ENCODE data around the gene HES3. TPM values are rescaled to one million over a fixed set of nuclear protein-coding genes. Genes with fewer than 3 reads are reported as not detected.

The HES3 gene
- not detected for total RNA-seq

GRCh38 chr1:6243993-6244392 lies at the start of gene HES3:
TSS of gene HES3 (plus strand) at chr1:6244179. CDS start at chr1:6244366, 187 bp downstream.
- H3K36me3 Mint-ChIP-seq, result peaks cover 6% of the 10 kb centered on the region in 2 donors
- H3K27ac Mint-ChIP-seq, result no peak within 1 kb of the TSS
- no peaks in the 10 kb centered on the region for H3K9me3 Mint-ChIP-seq
- DNase-seq (ENCODE audit: low spot score in 2 of 2) (no peak), ATAC-seq (no peak)

GRCh38 chr1:6197746-6198427 lies 46.1 kb upstream of the HES3 start:
- Mint-ChIP-seq H3K9me3 (peaks cover 0 to 8% of the 10 kb centered on the region in 2 donors), H3K27ac (peak overlapping the region; percentile 85 to 99), H3K36me3 (peaks cover 21 to 41% of the 10 kb centered on the region in 2 donors)
- DNase-seq (ENCODE audit: low spot score in 2 of 2) (no peak), ATAC-seq (no peak)

- Mint-ChIP-seq H3K27ac (peak overlapping the region; percentile 85 to 99), H3K36me3 (peaks cover 18 to 38% of the 10 kb centered on the region in 2 donors), H3K9me3 (peaks cover 0 to 8% of the 10 kb centered on the region in 2 donors)
- ATAC-seq, result peak in 1 of 2 donors; percentile 22
- no peak for DNase-seq (ENCODE audit: low spot score in 2 of 2)
These were observed 45.2 kb upstream of the HES3 start for GRCh38 chr1:6198646-6199297.

GRCh38 chr1:6199298-6200187 lies 44.4 kb upstream of the HES3 start, which contains the start of gene RPL22:
TSS of gene RPL22 (minus strand) at chr1:6199595. CDS start at chr1:6199573, 22 bp downstream.
- peaks cover 0 to 8% of the 10 kb centered on the region in 2 donors for H3K9me3 Mint-ChIP-seq
- H3K27ac Mint-ChIP-seq, result peak within 1 kb of the TSS; percentile 85 to 99
- ATAC-seq (peak; percentile 99), DNase-seq (ENCODE audit: low spot score in 2 of 2) (peak; percentile 93)
- H3K36me3 Mint-ChIP-seq, result peaks cover 18 to 38% of the 10 kb centered on the region in 2 donors

- H3K36me3 Mint-ChIP-seq, result peaks cover 18 to 38% of the 10 kb centered on the region in 2 donors
- H3K27ac Mint-ChIP-seq, result peak overlapping the region; percentile 85 to 96
- H3K9me3 Mint-ChIP-seq, result peaks cover 0 to 8% of the 10 kb centered on the region in 2 donors
- no peak for DNase-seq (ENCODE audit: low spot score in 2 of 2)
- ATAC-seq, result no peak
These were observed 43.7 kb upstream of the HES3 start for GRCh38 chr1:6200188-6200809.

GRCh38 chr1:6202256-6202655 lies 41.7 kb upstream of the HES3 start:
- no peak for ATAC-seq
- peaks cover 16 to 23% of the 10 kb centered on the region in 2 donors for H3K36me3 Mint-ChIP-seq
- no peak overlapping the region for H3K27ac Mint-ChIP-seq
- peaks cover 0 to 8% of the 10 kb centered on the region in 2 donors for H3K9me3 Mint-ChIP-seq
- no peak for DNase-seq (ENCODE audit: low spot score in 2 of 2)

- DNase-seq (ENCODE audit: low spot score in 2 of 2) (peak; percentile 62 to 66), ATAC-seq (peak; percentile 75 to 77)
- H3K27ac Mint-ChIP-seq, result no peak within 1 kb of the TSS
- no peaks in the 10 kb centered on the region for H3K36me3 Mint-ChIP-seq
- H3K9me3 Mint-ChIP-seq, result no peaks in the 10 kb centered on the region
These were observed 38.0 kb upstream of the HES3 start, which contains the start of gene RNF207 for GRCh38 chr1:6205849-6206519. TSS of gene RNF207 (plus strand) at chr1:6206119. CDS start at chr1:6206536, 417 bp downstream.

GRCh38 chr1:6206520-6206855 lies 37.5 kb upstream of the HES3 start:
- H3K27ac Mint-ChIP-seq, result no peak overlapping the region
- H3K36me3 Mint-ChIP-seq, result no peaks in the 10 kb centered on the region
- H3K9me3 Mint-ChIP-seq, result no peaks in the 10 kb centered on the region
- ATAC-seq (no peak), DNase-seq (ENCODE audit: low spot score in 2 of 2) (no peak)

- Mint-ChIP-seq H3K9me3 (no peaks in the 10 kb centered on the region), H3K27ac (no peak overlapping the region), H3K36me3 (no peaks in the 10 kb centered on the region)
- ATAC-seq (no peak), DNase-seq (ENCODE audit: low spot score in 2 of 2) (no peak)
These were observed 36.7 kb upstream of the HES3 start for GRCh38 chr1:6207075-6207885.

- DNase-seq (ENCODE audit: low spot score in 2 of 2), result no peak
- Mint-ChIP-seq H3K9me3 (no peaks in the 10 kb centered on the region), H3K27ac (no peak overlapping the region), H3K36me3 (no peaks in the 10 kb centered on the region)
- no peak for ATAC-seq
These were observed 36.1 kb upstream of the HES3 start for GRCh38 chr1:6207921-6208320.

- Mint-ChIP-seq H3K36me3 (no peaks in the 10 kb centered on the region), H3K9me3 (no peaks in the 10 kb centered on the region), H3K27ac (no peak overlapping the region)
- ATAC-seq, result peak; percentile 33 to 36
- DNase-seq (ENCODE audit: low spot score in 2 of 2), result peak in 1 of 2 donors; percentile 32
These were observed 35.0 kb upstream of the HES3 start for GRCh38 chr1:6208723-6209660.

- H3K36me3 Mint-ChIP-seq, result no peaks in the 10 kb centered on the region
- ATAC-seq, result no peak
- H3K9me3 Mint-ChIP-seq, result no peaks in the 10 kb centered on the region
- DNase-seq (ENCODE audit: low spot score in 2 of 2), result peak in 1 of 2 donors; percentile 52
- no peak overlapping the region for H3K27ac Mint-ChIP-seq
These were observed 34.1 kb upstream of the HES3 start for GRCh38 chr1:6209661-6210580.

GRCh38 chr1:6210591-6211355 lies 33.2 kb upstream of the HES3 start:
- Mint-ChIP-seq H3K27ac (no peak overlapping the region), H3K9me3 (no peaks in the 10 kb centered on the region), H3K36me3 (peaks cover 4 to 5% of the 10 kb centered on the region in 2 donors)
- DNase-seq (ENCODE audit: low spot score in 2 of 2), result no peak
- ATAC-seq, result no peak

All from activated naive CD4-positive, alpha-beta T cell treated with anti-CD3 and anti-CD28 coated beads, Interleukin-2, amount 50 U/mL, for 72 hours (primary cell).